DND-41 (cell line): ENCODE data around the gene EEFSEC.

ENCODE experiments used
- ATAC-seq: fragments of 200-7000 bp; cut with Tn5 transposase; 3 replicates; pipeline ENCODE4 v1.9.1; 2021; ENCODE audit warnings: low read depth; ENCODE audit not compliant: insufficient read depth
- DNase-seq: peaks from one replicate; pipeline ENCODE4 v3.0.0-alpha.2; 2020
- H2AFZ ChIP-seq: 2 replicates; pipeline ENCODE4 v1.6.0; 2012; ENCODE audit warnings: low read depth, low read length
- H3K27ac ChIP-seq: 2 replicates; pipeline ENCODE4 v1.5.1; 2012; ENCODE audit warnings: low read length, inconsistent platforms
- H3K27me3 ChIP-seq: fragments of 200-600 bp; sonication (generic); 2 replicates; pipeline ENCODE4 v1.6.0; 2012; ENCODE audit warnings: low read length, mild to moderate bottlenecking, inconsistent platforms; ENCODE audit not compliant: insufficient read depth, poor library complexity
- H3K36me3 ChIP-seq: 2 replicates; pipeline ENCODE4 v1.5.1; 2012; ENCODE audit warnings: low read length, inconsistent platforms; ENCODE audit not compliant: insufficient read depth
- H3K4me1 ChIP-seq: 2 replicates; pipeline ENCODE4 v1.5.1; 2012; ENCODE audit warnings: mild to moderate bottlenecking, low read length; ENCODE audit not compliant: insufficient read depth
- H3K4me2 ChIP-seq: 2 replicates; pipeline ENCODE4 v1.6.0; 2012; ENCODE audit warnings: mild to moderate bottlenecking, moderate library complexity, low read length, inconsistent platforms; ENCODE audit not compliant: insufficient read depth
- H3K4me3 ChIP-seq, 2 experiments: fragments of 200-600 bp in 1 of 2; shearing (Covaris generic) in 1 of 2; 2 replicates each; pipeline ENCODE4 v1.5.1; 2012 to 2016; ENCODE audit warnings: inconsistent platforms in 2 of 2, low read length in 2 of 2, mild to moderate bottlenecking in 2 of 2, low read depth in 1 of 2, moderate library complexity in 1 of 2
- H3K79me2 ChIP-seq: 2 replicates; pipeline ENCODE4 v1.6.0; 2012; ENCODE audit warnings: low read length, inconsistent platforms; ENCODE audit not compliant: insufficient read depth
- H3K9ac ChIP-seq: 2 replicates; pipeline ENCODE4 v1.6.0; 2012; ENCODE audit warnings: low read depth, mild to moderate bottlenecking, inconsistent platforms, low read length, moderate library complexity
- H3K9me3 ChIP-seq: 2 replicates; pipeline ENCODE4 v1.5.1; 2012; ENCODE audit warnings: low read length, moderate library complexity, mild to moderate bottlenecking, inconsistent platforms; ENCODE audit not compliant: insufficient read depth, severe bottlenecking
- H4K20me1 ChIP-seq: 2 replicates; pipeline ENCODE4 v1.6.0; 2012; ENCODE audit warnings: low read length; ENCODE audit not compliant: insufficient read depth
- CTCF ChIP-seq: IDR thresholded peaks from 2 replicates; pipeline ENCODE4 v1.5.1; 2012; ENCODE audit warnings: borderline replicate concordance, low read length, moderate library complexity, mild to moderate bottlenecking; ENCODE audit not compliant: poor library complexity, severe bottlenecking; ENCODE audit errors: extremely low read depth
- EZH2 ChIP-seq: IDR thresholded peaks from 3 replicates; pipeline ENCODE4 v1.6.1; 2012; ENCODE audit warnings: borderline replicate concordance, low read depth, mild to moderate bottlenecking, moderate library complexity, low read length, inconsistent platforms; ENCODE audit not compliant: severe bottlenecking

The EEFSEC gene

GRCh38 chr3:128201158-128201755 lies 48.0 kb downstream of the EEFSEC start:
- no peak for ATAC-seq
- H3K36me3 ChIP-seq: no peaks in the 10 kb centered on the region
- no peak overlapping the region for H2AFZ ChIP-seq
- no peak overlapping the region for H3K4me2 ChIP-seq
- no peak for DNase-seq
- no peaks in the 10 kb centered on the region for H3K79me2 ChIP-seq
- H4K20me1 ChIP-seq: no peaks in the 10 kb centered on the region; the same call in 1 of the 2 replicates
- no peaks in the 10 kb centered on the region for H3K4me1 ChIP-seq
- H3K9ac ChIP-seq: no peak overlapping the region
- no peaks in the 10 kb centered on the region for H3K9me3 ChIP-seq
- no peak for TF ChIP-seq CTCF
- no peak for TF ChIP-seq EZH2
- no peaks in the 10 kb centered on the region for H3K27me3 ChIP-seq
- no peak overlapping the region for H3K4me3 ChIP-seq
- H3K27ac ChIP-seq: no peak overlapping the region

DNA sequence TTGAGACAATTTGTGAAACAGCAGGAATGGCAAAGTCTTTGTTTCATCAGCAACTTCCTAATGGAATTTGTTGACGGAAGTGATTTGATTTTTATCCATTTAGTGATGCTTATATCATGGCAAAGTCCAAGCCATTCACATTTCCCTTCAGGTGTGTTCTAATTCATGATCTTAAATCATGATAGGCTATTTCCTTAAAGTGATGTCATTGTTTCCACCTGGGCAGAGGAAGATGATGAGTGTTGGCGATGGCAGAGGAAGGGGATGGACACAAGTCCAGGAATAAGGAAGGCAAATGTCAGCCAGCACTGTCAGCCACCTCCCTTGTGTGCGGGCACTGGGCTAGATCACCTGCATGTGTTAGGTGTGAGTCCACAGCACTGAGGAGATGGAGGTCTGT lies 49.9 kb downstream of the EEFSEC start:
- no peak overlapping the region for H3K4me2 ChIP-seq
- ATAC-seq (no peak), DNase-seq (no peak)
- no peaks in the 10 kb centered on the region for H3K27me3 ChIP-seq
- no peaks in the 10 kb centered on the region for H3K9me3 ChIP-seq
- H4K20me1 ChIP-seq: peaks cover 3% of the 10 kb centered on the region; the same call in 1 of the 2 replicates
- no peak overlapping the region for H3K9ac ChIP-seq
- H3K4me1 ChIP-seq: no peaks in the 10 kb centered on the region
- H3K79me2 ChIP-seq: no peaks in the 10 kb centered on the region
- no peak overlapping the region for H2AFZ ChIP-seq
- no peaks in the 10 kb centered on the region for H3K36me3 ChIP-seq
- H3K27ac ChIP-seq: no peak overlapping the region
- no peak overlapping the region for H3K4me3 ChIP-seq
- TF ChIP-seq EZH2: no peak
- no peak for TF ChIP-seq CTCF

- TF ChIP-seq CTCF (no peak), EZH2 (no peak)
- no peak for DNase-seq
- Histone ChIP-seq H3K79me2 (0 out of 2 replicates have a peak, but pooled peaks cover 2% of the 10 kb centered on the region), H3K9me3 (no peaks in the 10 kb centered on the region), H3K4me3 (no peak overlapping the region), H3K4me2 (no peak overlapping the region), H3K36me3 (no peaks in the 10 kb centered on the region), H4K20me1 (peaks cover 3% of the 10 kb centered on the region; the same call in 1 of the 2 replicates), H3K9ac (no peak overlapping the region), H3K27ac (no peak overlapping the region), H2AFZ (no peak overlapping the region), H3K4me1 (no peaks in the 10 kb centered on the region), H3K27me3 (no peaks in the 10 kb centered on the region)
- no peak for ATAC-seq
Measured at GRCh38 chr3:128205558-128206145, 52.4 kb downstream of the EEFSEC start.
